HEK293T (cell line): ENCODE results near the gene C19orf47.

Source experiments
- ARNT ChIP-seq: fragments of 450-650 bp; IDR thresholded peaks from 2 replicates; pipeline ENCODE4 v1.6.1; 2017; ENCODE audit warnings: mild to moderate bottlenecking
- BHLHE40 ChIP-seq: fragments of 450-650 bp; IDR thresholded peaks from 2 replicates; pipeline ENCODE4 v1.6.1; 2016; ENCODE audit warnings: mild to moderate bottlenecking, moderate library complexity, borderline replicate concordance
- CTBP1 ChIP-seq: fragments of 450-650 bp; IDR thresholded peaks from 2 replicates; pipeline ENCODE4 v1.6.1; 2016; ENCODE audit warnings: borderline replicate concordance
- ELF4 ChIP-seq: fragments of 450-650 bp; IDR thresholded peaks from 2 replicates; pipeline ENCODE4 v1.6.1; 2017; ENCODE audit warnings: antibody characterized with exemption
- FOXK2 ChIP-seq: fragments of 450-650 bp; IDR thresholded peaks from 2 replicates; pipeline ENCODE4 v1.6.1; 2016; ENCODE audit warnings: mild to moderate bottlenecking
- HDGF ChIP-seq: fragments of 450-650 bp; IDR thresholded peaks from 2 replicates; pipeline ENCODE4 v1.6.1; 2017; ENCODE audit warnings: antibody characterized with exemption, borderline replicate concordance
- LEF1 ChIP-seq: fragments of 450-650 bp; IDR thresholded peaks from 2 replicates; pipeline ENCODE4 v1.6.1; 2017; ENCODE audit warnings: mild to moderate bottlenecking, borderline replicate concordance
- PKNOX1 ChIP-seq: fragments of 450-650 bp; IDR thresholded peaks from 2 replicates; pipeline ENCODE4 v1.6.1; 2016
- SP1 ChIP-seq: fragments of 450-650 bp; IDR thresholded peaks from 2 replicates; pipeline ENCODE4 v1.6.1; 2017
- SUZ12 ChIP-seq: fragments of 450-650 bp; IDR thresholded peaks from 2 replicates; pipeline ENCODE4 v1.6.1; 2016; ENCODE audit warnings: mild to moderate bottlenecking
- TARDBP ChIP-seq: fragments of 450-650 bp; IDR thresholded peaks from 2 replicates; pipeline ENCODE4 v1.6.1; 2016
- ZNF384 ChIP-seq: fragments of 450-650 bp; IDR thresholded peaks from 2 replicates; pipeline ENCODE4 v1.6.1; 2016

DNA sequence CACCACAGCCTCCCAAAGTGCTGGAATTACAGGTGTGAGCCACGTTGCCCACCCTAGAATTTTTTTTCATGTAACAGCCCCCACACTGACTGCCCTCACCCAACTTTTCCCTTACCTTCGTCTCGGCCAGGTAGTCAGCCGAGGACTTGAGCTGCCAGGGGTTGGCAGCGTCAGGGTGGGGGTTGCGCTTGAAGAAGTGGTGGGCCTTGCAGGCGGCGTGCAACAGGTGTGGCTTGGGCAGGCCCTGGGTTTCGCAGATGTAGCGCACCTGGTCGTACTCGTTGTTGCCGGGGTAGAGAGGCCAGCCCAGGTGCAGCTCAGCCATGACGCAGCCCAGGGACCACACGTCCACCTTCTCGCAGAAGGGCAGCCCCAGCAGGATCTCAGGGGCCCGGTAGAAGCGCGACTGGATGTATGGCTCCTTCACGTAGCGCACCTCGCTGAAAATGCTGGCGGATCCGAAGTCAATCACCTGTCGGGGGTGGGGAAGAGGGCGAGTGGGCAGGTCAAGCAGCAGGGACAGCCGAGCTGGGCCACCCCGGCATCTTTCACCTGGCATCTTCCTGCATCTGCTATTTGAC is 35.6 kb upstream of the C19orf47 start:
- TF ChIP-seq PKNOX1 (no peak), HDGF (no peak), ARNT (no peak), ELF4 (no peak), CTBP1 (no peak), SUZ12 (no peak), BHLHE40 (no peak), SP1 (no peak), TARDBP (no peak), FOXK2 (no peak), ZNF384 (no peak), LEF1 (no peak)
